OCI-M2 (cell line): Measurements from ENCODE around the gene CIROP.

Experiments used
- DNase-seq: peaks from one replicate; lab custom pipeline; 2025; ENCODE audit not compliant: unreplicated experiment; lab: John Stamatoyannopoulos, UW

The CIROP gene

GRCh38 chr14:23130871-23131270, 26.1 kb upstream of the CIROP start:
- no peak for DNase-seq

- DNase-seq, result no peak
Observed at GRCh38 chr14:23129759-23130316, 25.0 kb upstream of the CIROP start.

GRCh38 chr14:23128969-23129758, 24.4 kb upstream of the CIROP start:
- DNase-seq, result no peak

GRCh38 chr14:23127861-23128260, 23.1 kb upstream of the CIROP start:
- no peak for DNase-seq

- DNase-seq, result no peak
Observed at GRCh38 chr14:23126548-23127278, 21.9 kb upstream of the CIROP start.

- no peak for DNase-seq
Observed at GRCh38 chr14:23125933-23126524, 21.2 kb upstream of the CIROP start.

- no peak for DNase-seq
Observed at GRCh38 chr14:23125011-23125410, 20.2 kb upstream of the CIROP start.

- no peak for DNase-seq
Observed at GRCh38 chr14:23124337-23124954, 19.7 kb upstream of the CIROP start.

- DNase-seq, result no peak
Observed at GRCh38 chr14:23123419-23123818, 18.6 kb upstream of the CIROP start.

GRCh38 chr14:23122086-23122485, 17.3 kb upstream of the CIROP start:
- no peak for DNase-seq

GRCh38 chr14:23121361-23121771, 16.6 kb upstream of the CIROP start:
- DNase-seq, result no peak

GRCh38 chr14:23120541-23121251, 15.9 kb upstream of the CIROP start:
- peak; percentile 68 for DNase-seq

- DNase-seq, result no peak
Observed at GRCh38 chr14:23119363-23120327, 14.9 kb upstream of the CIROP start.

GRCh38 chr14:23118506-23119362, 13.9 kb upstream of the CIROP start, which contains the start of gene CEBPE:
TSS of gene CEBPE (minus strand) at chr14:23119255. CDS start at chr14:23119091, 164 bp downstream.
- no peak for DNase-seq

GRCh38 chr14:23117371-23118020, 12.7 kb upstream of the CIROP start:
- DNase-seq, result no peak

GRCh38 chr14:23115918-23116317, 11.1 kb upstream of the CIROP start:
- DNase-seq, result no peak

GRCh38 chr14:23115039-23115731, 10.4 kb upstream of the CIROP start:
- DNase-seq, result no peak
